Activated CD4-positive, CD25-positive, alpha-beta regulatory T cell treated with anti-CD3 and anti-CD28 coated beads, Interleukin-2, amount 50 U/mL, for 16 hours (primary cell): Measurements from ENCODE around the gene PPARA.
A peak's percentile ranks its signal among the peaks of the same experiment; 100 is the strongest.
"Not testable (repeated sequence)": the region's sequence is repeated elsewhere in the genome, so short reads cannot be mapped to it uniquely, and the experiment has no call there.

Source experiments
- DNase-seq: peaks from one replicate; pipeline ENCODE4 v3.0.0-alpha.2; 2020; ENCODE audit warnings: low read depth, low spot score

Gene PPARA

GRCh38 chr22:46241396-46242007 lies 91.2 kb downstream of the PPARA start:
- DNase-seq, result no peak

GRCh38 chr22:46242076-46242475 lies 91.8 kb downstream of the PPARA start:
- no peak for DNase-seq

- DNase-seq, result no peak
Measured at GRCh38 chr22:46244771-46245170, 94.4 kb downstream of the PPARA start.

GRCh38 chr22:46245511-46245910 lies 95.2 kb downstream of the PPARA start:
- DNase-seq, result no peak

- DNase-seq, result no peak
Measured at GRCh38 chr22:46246178-46246577, 95.9 kb downstream of the PPARA start.

GRCh38 chr22:46247443-46247975 lies 97.2 kb downstream of the PPARA start:
- DNase-seq, result no peak

- DNase-seq, result peak; percentile 80
Measured at GRCh38 chr22:46250035-46250782, 99.9 kb downstream of the PPARA start, which contains the start of gene CDPF1. TSS of gene CDPF1 (minus strand) at chr22:46250293. CDS start at chr22:46248284, 2,009 bp downstream.

- no peak for DNase-seq
Measured at GRCh38 chr22:46250783-46251125, 100.4 kb downstream of the PPARA start.

GRCh38 chr22:46251266-46251665 lies 100.9 kb downstream of the PPARA start:
- no peak for DNase-seq

GRCh38 chr22:46251816-46252380 lies 101.6 kb downstream of the PPARA start:
- no peak for DNase-seq

GRCh38 chr22:46256358-46256958 lies 106.1 kb downstream of the PPARA start:
- DNase-seq, result no peak

GRCh38 chr22:46259374-46259773 lies 109.0 kb downstream of the PPARA start:
- DNase-seq, result no peak

- no peak for DNase-seq
Measured at GRCh38 chr22:46260038-46260437, 109.7 kb downstream of the PPARA start.

- no peak for DNase-seq
Measured at GRCh38 chr22:46262449-46263215, 112.3 kb downstream of the PPARA start.

- DNase-seq, result no peak
Measured at GRCh38 chr22:46263216-46263590, 112.9 kb downstream of the PPARA start, which contains the start of gene PKDREJ. TSS of gene PKDREJ (minus strand) at chr22:46263343. CDS start at chr22:46263322, 21 bp downstream.

GRCh38 chr22:46264520-46264919 lies 114.2 kb downstream of the PPARA start:
- not testable (repeated sequence) for DNase-seq

GRCh38 chr22:46265627-46266026 lies 115.3 kb downstream of the PPARA start:
- DNase-seq, result not testable (repeated sequence)

- no peak for DNase-seq
Measured at GRCh38 chr22:46267431-46268279, 117.3 kb downstream of the PPARA start, which contains the start of gene TTC38. TSS of gene TTC38 (plus strand) at chr22:46268008. CDS start at chr22:46268040, 32 bp downstream.

- DNase-seq, result no peak
Measured at GRCh38 chr22:46269564-46269963, 119.2 kb downstream of the PPARA start.

GRCh38 chr22:46272196-46272595 lies 121.9 kb downstream of the PPARA start:
- DNase-seq, result no peak
